HCT116 (cell line): ENCODE data around the gene ASGR2. TPM values are rescaled to one million over a fixed set of nuclear protein-coding genes. Genes with fewer than 3 reads are reported as not detected.

Experiments
- ATAC-seq: fragments of 200-7000 bp; cut with Tn5 transposase; 2 replicates; pipeline ENCODE4 v1.9.1; 2020; ENCODE audit warnings: mild to moderate bottlenecking, moderate library complexity
- BruUV-seq: library from RNA; stranded (reverse); fragments of 400-500 nt; replicated peaks from 2 replicates; lab custom pipeline; 2021; lab: Mats Ljungman, UMichigan
- CTCF ChIA-PET: fragments of 300-600 bp; sonication (Branson Sonifier 250); formaldehyde crosslinking; loops from one replicate; lab custom pipeline; 2021; ENCODE audit warnings: antibody characterized with exemption; lab: Charles Lee
- POLR2A ChIA-PET: fragments of 300-600, 350-600 bp; sonication (Branson Sonifier 250); formaldehyde crosslinking; loops from one replicate; lab custom pipeline; 2021; ENCODE audit warnings: antibody characterized with exemption; lab: Charles Lee
- RAD21 ChIA-PET, 2 experiments: fragments of 300-600 bp; sonication (Branson Sonifier 250); formaldehyde crosslinking; loops; one replicate each; lab custom pipeline; 2023; ENCODE audit warnings: low total read pairs in 2 of 2; ENCODE audit not compliant: uncharacterized antibody in 2 of 2, unreplicated experiment in 2 of 2, low non-redundant PET in 1 of 2; lab: Charles Lee
- DNase-seq: peaks from one replicate; pipeline ENCODE4 v3.0.0-alpha.2; 2010; ENCODE audit warnings: low read depth, low spot score
- H2AFZ ChIP-seq: fragments of 200-600 bp; shearing (Covaris generic), sonication (generic); 2 replicates; pipeline ENCODE4 v1.6.1; 2017; ENCODE audit warnings: low read depth, mixed run types, mixed read lengths, antibody characterized with exemption, low read length; ENCODE audit not compliant: poor library complexity, severe bottlenecking
- H3K27ac ChIP-seq: 2 replicates; pipeline ENCODE4 v1.5.1; 2012; ENCODE audit warnings: low read depth, low read length
- H3K27me3 ChIP-seq: fragments of 200-600 bp; sonication (generic); 2 replicates; pipeline ENCODE4 v1.6.1; 2016; ENCODE audit warnings: mixed run types, low read length, mixed read lengths; ENCODE audit not compliant: insufficient read depth
- H3K36me3 ChIP-seq, 2 experiments: fragments of 200-500 bp in 1 of 2; fragments of 200-600 bp in 1 of 2; sonication (Bioruptor generic) in 1 of 2; sonication (generic) in 1 of 2; 2 replicates each; pipeline versions ENCODE4 v1.5.1 to v1.6.1; 2014 to 2016; ENCODE audit warnings: low read length in 2 of 2, inconsistent platforms in 1 of 2, mixed read lengths in 1 of 2, mixed run types in 1 of 2; ENCODE audit not compliant: insufficient read depth in 2 of 2, control insufficient read depth in 1 of 2
- H3K4me1 ChIP-seq, 2 experiments: fragments of 200-600 bp in 1 of 2; sonication (generic) in 1 of 2; 2 replicates each; pipeline versions ENCODE4 v1.5.1 to v1.6.1; 2012 to 2017; ENCODE audit warnings: low read length in 2 of 2, inconsistent platforms in 1 of 2, mild to moderate bottlenecking in 1 of 2, mixed read lengths in 1 of 2, mixed run types in 1 of 2, moderate library complexity in 1 of 2; ENCODE audit not compliant: insufficient read depth in 2 of 2, control insufficient read depth in 1 of 2
- H3K4me2 ChIP-seq: fragments of 200-600 bp; sonication (generic); 2 replicates; pipeline ENCODE4 v1.6.1; 2017; ENCODE audit warnings: mixed run types, low read length, mixed read lengths
- H3K4me3 ChIP-seq, 2 experiments: fragments of 200-600 bp in 1 of 2; sonication (generic) in 1 of 2; replicated peaks in 1 of 2; 2 replicates each; pipeline ENCODE4 v1.5.1; 2011 to 2016; ENCODE audit warnings: low read length in 2 of 2, control low read depth in 1 of 2, low read depth in 1 of 2, mild to moderate bottlenecking in 1 of 2, mixed read lengths in 1 of 2, mixed run types in 1 of 2
- H3K79me2 ChIP-seq: fragments of 200-600 bp; sonication (generic); 2 replicates; pipeline ENCODE4 v1.6.1; 2017; ENCODE audit warnings: mild to moderate bottlenecking, mixed run types, low read length, moderate library complexity, mixed read lengths; ENCODE audit not compliant: insufficient read depth
- H3K9ac ChIP-seq: fragments of 200-600 bp; sonication (generic); 2 replicates; pipeline ENCODE4 v1.6.1; 2016; ENCODE audit warnings: low read length, mixed read lengths
- H3K9me2 ChIP-seq: fragments of 200-600 bp; sonication (generic), shearing (Covaris generic); 2 replicates; pipeline ENCODE4 v1.6.1; 2017; ENCODE audit warnings: mixed run types, mild to moderate bottlenecking, moderate library complexity; ENCODE audit not compliant: insufficient read depth
- H3K9me3 ChIP-seq, 2 experiments: fragments of 200-500 bp in 1 of 2; fragments of 200-600 bp in 1 of 2; sonication (Bioruptor generic) in 1 of 2; sonication (generic) in 1 of 2; 2 replicates each; pipeline ENCODE4 v1.6.1; 2014 to 2017; ENCODE audit warnings: low read length in 2 of 2, mixed read lengths in 2 of 2, inconsistent platforms in 1 of 2, low read depth in 1 of 2, mild to moderate bottlenecking in 1 of 2, mixed run types in 1 of 2, moderate library complexity in 1 of 2; ENCODE audit not compliant: control insufficient read depth in 1 of 2, insufficient read depth in 1 of 2
- H4K20me1 ChIP-seq: fragments of 200-600 bp; sonication (generic), shearing (Covaris generic); 2 replicates; pipeline ENCODE4 v1.6.1; 2017; ENCODE audit warnings: mixed run types, mild to moderate bottlenecking, moderate library complexity; ENCODE audit not compliant: insufficient read depth
- CTCF ChIP-seq, 3 experiments: fragments of 200-600 bp in 1 of 3; sonication (generic) in 1 of 3; IDR thresholded peaks in 2 of 3; conservative IDR thresholded peaks in 1 of 3; 2 replicates each; pipeline ENCODE4 v1.5.1; 2012 to 2017; ENCODE audit warnings: low read depth in 2 of 3, low read length in 2 of 3, antibody characterized with exemption in 1 of 3, borderline replicate concordance in 1 of 3, control low read depth in 1 of 3, mild to moderate bottlenecking in 1 of 3, mixed read lengths in 1 of 3, mixed run types in 1 of 3, moderate library complexity in 1 of 3; ENCODE audit not compliant: insufficient read depth in 1 of 3
- EZH2 ChIP-seq: fragments of 200-600 bp; sonication (generic); IDR thresholded peaks from 2 replicates; pipeline ENCODE4 v1.6.1; 2017; ENCODE audit warnings: antibody characterized with exemption, mixed run types
- EZH2phosphoT487 ChIP-seq: fragments of 200-600 bp; IDR thresholded peaks from 2 replicates; pipeline ENCODE4 v1.6.1; 2018; ENCODE audit warnings: antibody characterized with exemption, borderline replicate concordance
- MAX ChIP-seq: IDR thresholded peaks from 2 replicates; pipeline ENCODE4 v1.6.1; 2012
- RAD21 ChIP-seq: IDR thresholded peaks from 2 replicates; pipeline ENCODE4 v1.6.1; 2012; ENCODE audit warnings: low read depth, mild to moderate bottlenecking
- SP1 ChIP-seq: IDR thresholded peaks from 2 replicates; pipeline ENCODE4 v1.6.1; 2012; ENCODE audit warnings: low read depth
- TCF7L2 ChIP-seq: IDR thresholded peaks from 2 replicates; pipeline ENCODE4 v1.7.0; 2011; ENCODE audit warnings: borderline replicate concordance, inconsistent platforms; ENCODE audit not compliant: insufficient read depth, insufficient read length; ENCODE audit errors: extremely low read depth
- YY1 ChIP-seq: IDR thresholded peaks from 2 replicates; pipeline ENCODE4 v1.6.1; 2011; ENCODE audit warnings: low read length, low read depth, moderate library complexity, mild to moderate bottlenecking; ENCODE audit not compliant: insufficient replicate concordance; ENCODE audit errors: extremely low read depth
- intact Hi-C: fragments of 100-400 bp; cut with micrococcal nuclease; formaldehyde crosslinking; loops from 2 replicates; pipeline ENCODE4 v1.10.0; 2022
- total RNA-seq: library from RNA; stranded (reverse); gene quantifications from one replicate; pipeline ENCODE4 v1.2.1, GENCODE V29; 2021; ENCODE audit not compliant: unreplicated experiment
- TF ChIP-seq, protein P1 (sequence below): IDR thresholded peaks from 2 replicates; pipeline ENCODE4 v1.6.1; 2012

Gene ASGR2
- total RNA-seq, 1 experiment from 2014 or later: 0.32 TPM

DNA sequence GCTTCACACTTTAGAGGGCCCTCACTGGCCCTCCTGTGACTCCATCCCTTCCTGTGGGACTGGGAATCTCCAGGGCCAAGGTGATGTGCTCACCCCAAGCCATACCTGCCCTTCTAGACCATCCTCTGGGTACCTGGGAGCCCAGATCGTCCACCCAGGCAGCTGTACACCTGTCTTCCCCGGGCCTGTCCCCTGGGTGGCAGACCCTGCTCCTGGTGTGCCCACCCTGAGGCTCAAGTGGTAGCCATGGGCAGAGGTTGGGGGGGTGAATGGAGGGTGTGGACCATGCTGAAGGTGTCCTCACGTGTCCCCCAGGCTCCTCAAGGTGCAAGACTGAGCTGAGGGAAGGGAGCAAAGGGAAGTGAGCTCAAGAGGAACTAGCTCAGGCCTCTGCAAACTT lies 43.9 kb downstream of the ASGR2 start:
- no peak for TF ChIP-seq TCF7L2
- TF ChIP-seq MAX: no peak
- Histone ChIP-seq H3K27ac (no peak overlapping the region), H3K36me3 (no peaks in the 10 kb centered on the region), H3K27me3 (no peaks in the 10 kb centered on the region), H3K9me2 (no peaks in the 10 kb centered on the region), H3K79me2 (no peaks in the 10 kb centered on the region), H3K4me3 (no peak overlapping the region), H3K9ac (no peak overlapping the region), H3K9me3 (no peaks in the 10 kb centered on the region; a peak in 1 of 4 replicates), H3K4me1 (no peaks in the 10 kb centered on the region), H3K4me2 (no peak overlapping the region), H2AFZ (no peak overlapping the region), H4K20me1 (no peaks in the 10 kb centered on the region)
- BruUV-seq: no TSS peak
- intact Hi-C loops: no loop called here
- ChIA-PET RAD21 (no interaction called here), POLR2A (no interaction called here), CTCF (no interaction called here)
- ATAC-seq (no peak), DNase-seq (no peak)

GRCh38 chr17:7068268-7068667 lies 46.4 kb downstream of the ASGR2 start:
- H3K79me2 ChIP-seq: no peaks in the 10 kb centered on the region
- peaks cover 4% of the 10 kb centered on the region; the same call in 1 of the 2 replicates for H3K27me3 ChIP-seq
- H4K20me1 ChIP-seq: no peaks in the 10 kb centered on the region
- H3K9ac ChIP-seq: no peak overlapping the region
- ATAC-seq: no peak
- H3K36me3 ChIP-seq: no peaks in the 10 kb centered on the region
- H3K27ac ChIP-seq: no peak overlapping the region
- POLR2A ChIA-PET: no interaction called here
- RAD21 ChIA-PET: no interaction called here
- no peak overlapping the region for H2AFZ ChIP-seq
- H3K4me2 ChIP-seq: no peak overlapping the region
- DNase-seq: no peak
- H3K9me3 ChIP-seq: no peaks in the 10 kb centered on the region
- no TSS peak for BruUV-seq
- CTCF ChIA-PET: no interaction called here
- no peak overlapping the region for H3K4me3 ChIP-seq
- H3K9me2 ChIP-seq: no peaks in the 10 kb centered on the region
- TF ChIP-seq EZH2phosphoT487: no peak
- TF ChIP-seq EZH2: no peak
- no peak for TF ChIP-seq YY1
- TF ChIP-seq CTCF (IDR thresholded peaks at IDR 0.05 in 2 of 3, conservative IDR thresholded peaks at IDR 0.05 in 1 of 3; ENCODE audit: borderline replicate concordance in 1 of 3, insufficient read depth in 1 of 3, low read depth in 2 of 3, low read length in 2 of 3): no peak
- TF ChIP-seq, protein P1, sequence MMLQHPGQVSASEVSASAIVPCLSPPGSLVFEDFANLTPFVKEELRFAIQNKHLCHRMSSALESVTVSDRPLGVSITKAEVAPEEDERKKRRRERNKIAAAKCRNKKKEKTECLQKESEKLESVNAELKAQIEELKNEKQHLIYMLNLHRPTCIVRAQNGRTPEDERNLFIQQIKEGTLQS: no peak
- no peak for TF ChIP-seq SP1
- no peak for TF ChIP-seq RAD21
- intact Hi-C loops: no loop called here
- peaks cover 0 to 3% of the 10 kb centered on the region in 2 experiments; a peak in 2 of 4 replicates for H3K4me1 ChIP-seq
